Fibroblast of the aortic adventitia (primary cell): ENCODE data around the gene CDR2. TPM values are rescaled to one million over a fixed set of nuclear protein-coding genes. Genes with fewer than 3 reads are reported as not detected.
"Not testable (repeated sequence)": the region's sequence is repeated elsewhere in the genome, so short reads cannot be mapped to it uniquely, and the experiment has no call there.

Experiments
- DNase-seq: peaks from one replicate; pipeline ENCODE4 v3.0.0-alpha.2; 2010; ENCODE audit warnings: low read depth
- H3K4me3 ChIP-seq: 2 replicates; pipeline ENCODE4 v1.5.1; 2011; ENCODE audit warnings: low read depth, mild to moderate bottlenecking, control low read depth, low read length, moderate library complexity
- CTCF ChIP-seq: IDR thresholded peaks from 2 replicates; pipeline ENCODE4 v1.5.1; 2011; ENCODE audit warnings: mild to moderate bottlenecking, low read length, control low read depth, inconsistent platforms; ENCODE audit not compliant: insufficient read depth
- total RNA-seq: library from RNA; depleted of rRNA; stranded (reverse); fragments of >200 nt; gene quantifications from 2 replicates; pipeline ENCODE4 v1.2.3, GENCODE V29; 2012; ENCODE audit warnings: low replicate concordance

CDR2 gene
- total RNA-seq, 1 donor: 29.7 TPM

DNA sequence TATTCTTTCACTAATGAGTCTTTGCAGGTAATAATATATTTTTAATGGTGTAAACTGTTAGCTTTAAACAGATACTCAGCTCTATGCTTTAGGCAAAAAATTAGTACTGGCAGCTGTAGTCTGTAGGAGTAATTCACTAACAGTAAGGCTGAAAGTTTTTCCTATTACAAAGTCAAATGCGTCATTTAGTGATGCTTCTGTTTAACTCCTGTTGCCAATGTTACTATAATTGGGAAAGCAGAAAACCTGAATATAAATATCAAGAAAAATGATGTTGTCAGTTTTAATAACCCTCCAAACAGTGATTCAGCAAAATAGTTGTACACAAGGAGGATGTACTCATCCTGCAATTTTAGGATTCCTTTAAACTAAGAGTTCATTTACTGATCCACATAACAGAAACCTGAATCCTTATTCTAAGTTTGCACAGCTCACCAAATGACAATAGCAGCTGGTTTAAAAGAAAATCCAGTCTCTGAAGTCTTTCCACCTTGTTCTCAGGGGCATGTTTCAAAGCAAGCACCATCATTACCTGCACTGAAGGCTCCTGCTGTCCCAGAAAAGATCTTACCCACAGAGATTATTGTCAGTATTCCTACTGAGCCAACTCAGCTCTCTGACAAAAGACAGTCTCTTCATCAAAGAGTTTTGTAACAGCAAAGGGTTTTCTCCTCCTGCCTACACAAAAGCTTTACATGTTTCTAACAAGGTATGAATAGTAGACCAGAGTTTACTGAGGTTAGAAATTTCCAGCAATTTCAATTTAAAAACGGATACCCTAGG is 4.2 kb downstream of the CDR2 start:
- TF ChIP-seq CTCF: no peak
- H3K4me3 ChIP-seq: no peak overlapping the region
- peak; percentile 73 for DNase-seq

DNA sequence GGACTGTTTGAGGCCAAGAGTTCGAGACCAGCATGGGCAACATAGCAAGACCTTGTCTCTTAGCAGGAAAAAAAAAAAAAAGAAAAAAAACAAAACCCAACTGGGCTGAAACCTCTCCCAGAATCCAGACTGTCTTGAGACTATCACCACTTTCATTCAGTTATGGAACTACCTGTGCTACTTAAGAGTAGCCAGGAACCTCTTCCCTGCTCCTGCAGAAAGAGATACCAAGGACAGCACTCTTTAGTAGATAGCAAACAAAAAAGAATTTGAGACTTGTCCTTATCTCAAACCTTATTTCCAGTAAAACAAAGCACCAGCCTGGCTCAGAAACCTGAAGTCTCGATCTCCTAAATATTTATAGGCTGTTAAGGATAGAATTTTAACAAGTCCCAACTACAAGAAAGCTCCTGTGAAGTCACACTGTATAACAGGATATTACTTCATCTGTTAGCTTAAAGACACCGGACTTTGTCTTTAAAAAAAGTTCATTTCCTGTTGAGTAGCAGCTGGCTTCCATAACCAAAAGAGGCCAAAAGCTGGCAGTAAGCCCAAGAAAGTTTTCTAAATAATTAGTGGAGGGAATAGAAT is 5.1 kb downstream of the CDR2 start:
- DNase-seq: peak; percentile 60
- no peak for TF ChIP-seq CTCF
- H3K4me3 ChIP-seq: no peak overlapping the region

- DNase-seq, H3K4me3 ChIP-seq: not testable (repeated sequence)
Measured at GRCh38 chr16:22368200-22368826, 6.1 kb downstream of the CDR2 start.

DNA sequence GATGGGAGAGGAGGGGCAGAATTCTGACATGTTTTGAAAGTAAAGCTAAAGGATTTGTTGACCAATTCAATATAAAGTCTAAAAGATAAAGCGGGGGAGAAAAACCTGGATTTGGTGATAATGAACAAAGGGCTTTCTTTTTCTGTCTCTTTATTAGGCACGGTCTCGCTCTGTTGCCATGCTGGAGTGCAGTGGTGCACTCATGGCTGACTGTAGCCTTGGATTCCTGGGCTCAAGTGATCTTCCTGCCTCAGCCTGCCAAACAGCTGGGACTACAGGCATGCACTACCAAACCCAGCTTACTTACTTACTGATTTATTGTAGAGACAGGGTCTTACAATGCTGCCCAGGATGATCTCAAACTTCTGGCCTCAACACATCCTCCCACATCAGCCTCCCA is 7.5 kb downstream of the CDR2 start:
- DNase-seq: no peak
- H3K4me3 ChIP-seq: no peak overlapping the region
- TF ChIP-seq CTCF: no peak

GRCh38 chr16:22366371-22366770 is 8.0 kb downstream of the CDR2 start:
- TF ChIP-seq CTCF: no peak
- no peak overlapping the region for H3K4me3 ChIP-seq
- DNase-seq: no peak

DNA sequence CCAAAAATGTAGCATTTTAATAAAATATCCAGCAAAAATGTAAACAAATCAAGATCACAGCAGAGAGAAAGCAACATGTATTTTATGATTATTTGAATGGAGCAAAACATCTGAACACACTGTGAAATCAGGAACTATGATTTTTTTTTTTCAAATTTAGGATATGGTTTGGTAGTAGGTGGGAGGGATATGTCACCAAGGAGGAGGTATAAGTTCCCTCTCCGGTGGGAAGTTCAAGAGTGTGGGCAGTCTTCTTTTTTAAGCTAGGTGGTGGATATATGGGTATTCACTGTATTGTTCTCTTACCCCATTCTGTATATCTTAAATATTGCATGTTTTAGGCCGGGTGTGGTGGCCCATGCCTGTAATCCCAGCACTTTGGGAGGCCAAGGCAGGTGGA is 10.2 kb downstream of the CDR2 start:
- no peak for TF ChIP-seq CTCF
- no peak overlapping the region for H3K4me3 ChIP-seq
- DNase-seq: no peak

DNA sequence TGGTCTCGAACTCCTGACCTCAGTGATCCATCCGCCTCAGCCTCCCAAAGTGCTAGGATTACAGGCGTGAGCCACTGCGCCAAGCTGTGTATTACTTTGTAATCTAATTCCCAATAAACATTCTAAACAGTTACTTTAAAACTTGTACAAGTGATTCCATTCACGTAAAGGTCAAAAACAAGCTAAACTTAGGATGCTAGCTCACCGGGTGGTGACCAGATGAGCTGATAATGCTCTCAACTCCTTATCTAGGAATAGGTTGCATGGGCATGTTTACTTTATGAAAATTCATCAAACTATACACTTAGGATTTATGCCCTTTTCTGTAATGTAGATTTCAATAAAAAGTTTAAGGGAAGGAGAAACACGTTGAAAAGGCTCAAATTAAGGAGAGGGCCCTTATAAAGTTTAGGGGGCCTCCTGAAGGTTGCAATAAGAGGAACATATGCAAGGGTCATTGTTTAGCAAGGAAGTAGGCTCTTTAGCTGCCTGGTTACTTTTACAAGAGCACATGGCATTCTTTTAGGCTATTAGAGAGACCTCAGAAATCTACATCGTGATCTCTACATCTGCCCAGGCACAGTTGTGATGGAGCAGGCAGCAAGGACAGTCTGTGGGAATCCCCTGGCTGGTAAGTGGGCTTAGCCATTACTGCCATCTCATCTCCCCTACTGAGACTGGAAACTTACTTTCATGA is 13.3 kb downstream of the CDR2 start:
- H3K4me3 ChIP-seq: no peak overlapping the region
- DNase-seq: no peak
- TF ChIP-seq CTCF: no peak
